Upper lobe of left lung (tissue), 4 donors: ENCODE data around the gene INSRR.

Experiments used
- EP300 ChIP-seq, 4 donors: sonication (generic); formaldehyde crosslinking; IDR thresholded peaks; one replicate each; pipeline ENCODE4 v1.5.1; 2017; ENCODE audit warnings: antibody characterized with exemption in 4 of 4, control low read depth in 2 of 4
- POLR2A ChIP-seq, 4 donors: fragments of 450-650 bp; IDR thresholded peaks; one replicate each; pipeline ENCODE4 v1.5.1; 2016 to 2017; ENCODE audit warnings: antibody characterized with exemption in 4 of 4, mild to moderate bottlenecking in 2 of 4
- POLR2AphosphoS5 ChIP-seq, 2 donors: sonication (generic); formaldehyde crosslinking; IDR thresholded peaks; one replicate each; pipeline ENCODE4 v1.5.1; 2017; ENCODE audit warnings: antibody characterized with exemption in 2 of 2
- TF ChIP-seq, protein P1 (sequence below), 6 experiments: fragments of 450-650 bp in 4 of 6; fragments of 200-600 bp in 2 of 6; sonication (generic) in 2 of 6; IDR thresholded peaks; one replicate each; pipeline ENCODE4 v1.5.1; 2016 to 2019; ENCODE audit warnings: antibody characterized with exemption in 6 of 6

DNA sequence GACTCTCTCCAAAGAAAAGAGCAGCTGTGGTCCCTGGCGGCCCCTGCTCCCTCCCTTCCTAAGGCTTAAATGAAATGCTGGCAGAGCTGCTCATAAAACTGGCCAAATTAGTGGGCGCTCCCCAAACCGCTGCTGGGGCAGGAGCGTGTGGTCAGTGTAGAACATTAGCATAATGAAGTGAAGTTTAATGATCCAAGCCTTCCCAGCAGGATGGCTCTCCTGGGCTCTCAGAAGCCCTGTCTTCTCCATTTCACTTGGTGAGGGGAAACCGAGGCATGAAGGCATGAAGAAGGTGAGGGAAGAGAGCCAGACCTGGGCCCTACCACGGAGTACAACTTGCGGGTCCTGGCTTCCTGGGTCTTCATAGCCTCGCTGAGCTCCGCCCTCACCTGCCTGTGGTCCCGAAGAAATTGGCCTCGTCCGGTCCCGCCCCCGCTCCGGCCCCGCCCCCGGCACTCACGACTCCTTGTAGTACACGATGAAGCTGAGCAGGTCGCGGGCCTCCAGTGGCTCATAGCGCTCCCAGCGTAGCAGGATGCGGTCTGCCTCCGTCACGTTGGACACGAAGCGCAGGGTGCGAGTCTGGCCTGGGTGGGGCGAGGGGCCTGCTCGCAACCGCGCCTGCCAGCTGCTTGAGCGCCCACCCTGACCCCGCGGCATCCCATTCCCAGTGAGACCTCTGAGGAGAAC lies 10.3 kb downstream of the INSRR start:
- TF ChIP-seq, protein P1, sequence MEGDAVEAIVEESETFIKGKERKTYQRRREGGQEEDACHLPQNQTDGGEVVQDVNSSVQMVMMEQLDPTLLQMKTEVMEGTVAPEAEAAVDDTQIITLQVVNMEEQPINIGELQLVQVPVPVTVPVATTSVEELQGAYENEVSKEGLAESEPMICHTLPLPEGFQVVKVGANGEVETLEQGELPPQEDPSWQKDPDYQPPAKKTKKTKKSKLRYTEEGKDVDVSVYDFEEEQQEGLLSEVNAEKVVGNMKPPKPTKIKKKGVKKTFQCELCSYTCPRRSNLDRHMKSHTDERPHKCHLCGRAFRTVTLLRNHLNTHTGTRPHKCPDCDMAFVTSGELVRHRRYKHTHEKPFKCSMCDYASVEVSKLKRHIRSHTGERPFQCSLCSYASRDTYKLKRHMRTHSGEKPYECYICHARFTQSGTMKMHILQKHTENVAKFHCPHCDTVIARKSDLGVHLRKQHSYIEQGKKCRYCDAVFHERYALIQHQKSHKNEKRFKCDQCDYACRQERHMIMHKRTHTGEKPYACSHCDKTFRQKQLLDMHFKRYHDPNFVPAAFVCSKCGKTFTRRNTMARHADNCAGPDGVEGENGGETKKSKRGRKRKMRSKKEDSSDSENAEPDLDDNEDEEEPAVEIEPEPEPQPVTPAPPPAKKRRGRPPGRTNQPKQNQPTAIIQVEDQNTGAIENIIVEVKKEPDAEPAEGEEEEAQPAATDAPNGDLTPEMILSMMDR (IDR thresholded peaks at IDR 0.05), result no peak
- TF ChIP-seq POLR2A (IDR thresholded peaks at IDR 0.05) (no peak), POLR2AphosphoS5 (IDR thresholded peaks at IDR 0.05) (no peak), EP300 (IDR thresholded peaks at IDR 0.05) (no peak)
